OCI-LY3 (cell line): ENCODE data around the gene CNOT6L.

ENCODE experiments used
- H2AFZ ChIP-seq: fragments of 200-600, 300-600 bp; shearing (Covaris generic); 2 replicates; pipeline ENCODE4 v1.6.0; 2014; ENCODE audit warnings: antibody characterized with exemption, low read depth, low read length
- H3K27ac ChIP-seq: fragments of 200-600, 300-600 bp; sonication (generic); 2 replicates; pipeline ENCODE4 v1.5.1; 2014; ENCODE audit warnings: mild to moderate bottlenecking, low read length, moderate library complexity, mixed read lengths
- H3K27me3 ChIP-seq: fragments of 200-600, 300-600 bp; sonication (generic); 2 replicates; pipeline ENCODE4 v1.6.1; 2014; ENCODE audit warnings: low read depth, low read length, mixed read lengths
- H3K36me3 ChIP-seq: fragments of 200-600, 300-600 bp; sonication (generic); replicated peaks from 2 replicates; pipeline ENCODE3; 2014; ENCODE audit warnings: low read depth, low read length, mixed read lengths
- H3K4me1 ChIP-seq: fragments of 300-600, 200-600 bp; sonication (generic); 2 replicates; pipeline ENCODE4 v1.6.1; 2014; ENCODE audit warnings: low read length, mixed read lengths
- H3K4me2 ChIP-seq: fragments of 200-600, 300-600 bp; sonication (generic); 2 replicates; pipeline ENCODE4 v1.6.1; 2014; ENCODE audit warnings: low read length, mixed read lengths
- H3K4me3 ChIP-seq: fragments of 300-600, 200-600 bp; sonication (generic); 2 replicates; pipeline ENCODE4 v1.5.1; 2014; ENCODE audit warnings: antibody characterized with exemption, mild to moderate bottlenecking, low read length, moderate library complexity
- H3K79me2 ChIP-seq: fragments of 300-600, 200-600 bp; shearing (Covaris generic); 2 replicates; pipeline ENCODE4 v1.6.1; 2014; ENCODE audit warnings: mild to moderate bottlenecking, low read length, mixed read lengths
- H3K9ac ChIP-seq: fragments of 300-600, 200-600 bp; shearing (Covaris generic); 2 replicates; pipeline ENCODE4 v1.6.0; 2014; ENCODE audit warnings: mild to moderate bottlenecking, low read length, moderate library complexity
- H3K9me3 ChIP-seq: fragments of 200-600, 300-600 bp; shearing (Covaris generic); 2 replicates; pipeline ENCODE4 v1.6.1; 2014; ENCODE audit warnings: low read length, mixed read lengths; ENCODE audit not compliant: insufficient read depth
- H4K20me1 ChIP-seq: fragments of 200-600, 300-600 bp; sonication (generic); 2 replicates; pipeline ENCODE4 v1.6.1; 2016; ENCODE audit warnings: low read length, mixed read lengths; ENCODE audit not compliant: insufficient read depth
- CTCF ChIP-seq: fragments of 200-600, 300-600 bp; sonication (generic); IDR thresholded peaks from 2 replicates; pipeline ENCODE4 v1.5.1; 2014; ENCODE audit warnings: antibody characterized with exemption, low read length, low read depth
- EZH2phosphoT487 ChIP-seq: fragments of 200-600 bp; shearing (Covaris generic); IDR thresholded peaks from 2 replicates; pipeline ENCODE4 v1.6.1; 2018; ENCODE audit warnings: antibody characterized with exemption, mixed run types, low read depth

Gene CNOT6L

GRCh38 chr4:77795326-77795725 is 23.8 kb downstream of the CNOT6L start:
- Histone ChIP-seq H3K9ac (no peak overlapping the region), H2AFZ (no peak overlapping the region), H3K9me3 (peaks cover 5% of the 10 kb centered on the region; the same call in 1 of the 2 replicates), H3K27me3 (no peaks in the 10 kb centered on the region), H3K36me3 (peaks cover 13% of the 10 kb centered on the region), H3K4me1 (peaks cover 4% of the 10 kb centered on the region; the same call in 1 of the 2 replicates), H4K20me1 (peaks cover 64% of the 10 kb centered on the region), H3K4me3 (no peak overlapping the region), H3K79me2 (peaks cover 93% of the 10 kb centered on the region), H3K27ac (no peak overlapping the region), H3K4me2 (no peak overlapping the region)
- no peak for TF ChIP-seq EZH2phosphoT487
- no peak for TF ChIP-seq CTCF

GRCh38 chr4:77790146-77790545 is 29.0 kb downstream of the CNOT6L start:
- TF ChIP-seq CTCF = no peak
- no peak for TF ChIP-seq EZH2phosphoT487
- Histone ChIP-seq H3K27ac (no peak overlapping the region), H3K36me3 (peaks cover under 1% of the 10 kb centered on the region), H3K4me2 (no peak overlapping the region), H3K27me3 (no peaks in the 10 kb centered on the region), H3K9ac (no peak overlapping the region), H3K4me3 (no peak overlapping the region), H3K4me1 (no peaks in the 10 kb centered on the region), H3K9me3 (no peaks in the 10 kb centered on the region), H4K20me1 (peaks cover 74% of the 10 kb centered on the region), H2AFZ (no peak overlapping the region), H3K79me2 (peaks cover 84% of the 10 kb centered on the region)

- TF ChIP-seq CTCF (no peak), EZH2phosphoT487 (no peak)
- H4K20me1 ChIP-seq = peaks cover 79% of the 10 kb centered on the region
- no peak overlapping the region for H3K27ac ChIP-seq
- H3K9ac ChIP-seq = no peak overlapping the region
- H3K36me3 ChIP-seq = no peaks in the 10 kb centered on the region
- H3K4me2 ChIP-seq = no peak overlapping the region
- peaks cover 86% of the 10 kb centered on the region for H3K79me2 ChIP-seq
- no peaks in the 10 kb centered on the region for H3K9me3 ChIP-seq
- no peaks in the 10 kb centered on the region for H3K27me3 ChIP-seq
- no peaks in the 10 kb centered on the region for H3K4me1 ChIP-seq
- H3K4me3 ChIP-seq = no peak overlapping the region
- no peak overlapping the region for H2AFZ ChIP-seq
Measured at GRCh38 chr4:77788990-77789389, 30.2 kb downstream of the CNOT6L start.

GRCh38 chr4:77787969-77788368 is 31.2 kb downstream of the CNOT6L start:
- H3K4me3 ChIP-seq = no peak overlapping the region
- peaks cover 79% of the 10 kb centered on the region for H4K20me1 ChIP-seq

More at GRCh38 chr4:77787969-77788368, 31.2 kb downstream of the CNOT6L start:
- no peaks in the 10 kb centered on the region for H3K27me3 ChIP-seq
- no peaks in the 10 kb centered on the region for H3K36me3 ChIP-seq
- no peak overlapping the region for H3K4me2 ChIP-seq
- H3K4me1 ChIP-seq = no peaks in the 10 kb centered on the region
- H3K79me2 ChIP-seq = peaks cover 85% of the 10 kb centered on the region
- H3K9me3 ChIP-seq = no peaks in the 10 kb centered on the region
- no peak overlapping the region for H3K27ac ChIP-seq
- H3K9ac ChIP-seq = no peak overlapping the region
- H2AFZ ChIP-seq = no peak overlapping the region
- TF ChIP-seq CTCF (no peak), EZH2phosphoT487 (no peak)
